Activated CD8-positive, alpha-beta T cell treated with anti-CD3 and anti-CD28 coated beads for 36 hours (primary cell): ENCODE results near the gene CHMP4A. TPM values are rescaled to one million over a fixed set of nuclear protein-coding genes. Genes with fewer than 3 reads are reported as not detected.

Source experiments
- ATAC-seq: fragments of 200-7000 bp; cut with Tn5 transposase; one replicate; pipeline ENCODE4 v1.10.0; 2021; ENCODE audit warnings: mild to moderate bottlenecking, moderate library complexity
- CTCF ChIA-PET: fragments of 350-600 bp; sonication (Branson Sonifier 250); formaldehyde crosslinking; loops from one replicate; lab custom pipeline; 2021; ENCODE audit warnings: antibody characterized with exemption; lab: Charles Lee
- POLR2A ChIA-PET: fragments of 350-600 bp; sonication (Branson Sonifier 250); formaldehyde crosslinking; loops from one replicate; lab custom pipeline; 2021; ENCODE audit warnings: antibody characterized with exemption; lab: Charles Lee
- DNase-seq: peaks from one replicate; pipeline ENCODE4 v3.0.0-alpha.2; 2020
- H3K27ac Mint-ChIP-seq: one replicate; pipeline ENCODE4 v1.8.0; 2021; ENCODE audit warnings: mild to moderate bottlenecking, mixed read lengths
- H3K27me3 Mint-ChIP-seq: one replicate; pipeline ENCODE4 v1.8.0; 2021; ENCODE audit warnings: mixed read lengths
- H3K36me3 Mint-ChIP-seq: one replicate; pipeline ENCODE4 v1.8.0; 2021; ENCODE audit warnings: low read depth, mixed read lengths
- H3K4me1 Mint-ChIP-seq: one replicate; pipeline ENCODE4 v1.8.0; 2021; ENCODE audit warnings: low read depth, mixed read lengths
- H3K4me3 Mint-ChIP-seq: one replicate; pipeline ENCODE4 v1.8.0; 2021; ENCODE audit warnings: mild to moderate bottlenecking, moderate library complexity, mixed read lengths
- H3K9me3 Mint-ChIP-seq: one replicate; pipeline ENCODE4 v1.8.0; 2021; ENCODE audit warnings: mixed read lengths
- intact Hi-C: fragments of 100-400 bp; cut with micrococcal nuclease; formaldehyde crosslinking; loops from one replicate; pipeline ENCODE4 v1.10.0; 2022
- total RNA-seq, 2 experiments: library from RNA; stranded (reverse); gene quantifications; one replicate each; pipeline ENCODE4 v1.2.3, GENCODE V29; 2021
- TF ChIP-seq, protein P1 (sequence below): fragments of 200-600 bp; IDR thresholded peaks from one replicate; pipeline ENCODE4 v1.8.0; 2022; ENCODE audit warnings: antibody characterized with exemption, mild to moderate bottlenecking

The CHMP4A gene
- total RNA-seq, 2 experiments from 2014 or later: 55.6 to 61.8 TPM

GRCh38 chr14:24189059-24189375 is 24.3 kb downstream of the CHMP4A start:
- ATAC-seq (no peak), DNase-seq (no peak)
- Mint-ChIP-seq H3K9me3 (no peaks in the 10 kb centered on the region), H3K36me3 (peaks cover 35% of the 10 kb centered on the region), H3K27me3 (no peaks in the 10 kb centered on the region), H3K4me3 (peak overlapping the region; percentile 92), H3K27ac (peak overlapping the region; percentile 85), H3K4me1 (peaks cover 43% of the 10 kb centered on the region)
- intact Hi-C loops: no loop called here
- TF ChIP-seq, protein P1, sequence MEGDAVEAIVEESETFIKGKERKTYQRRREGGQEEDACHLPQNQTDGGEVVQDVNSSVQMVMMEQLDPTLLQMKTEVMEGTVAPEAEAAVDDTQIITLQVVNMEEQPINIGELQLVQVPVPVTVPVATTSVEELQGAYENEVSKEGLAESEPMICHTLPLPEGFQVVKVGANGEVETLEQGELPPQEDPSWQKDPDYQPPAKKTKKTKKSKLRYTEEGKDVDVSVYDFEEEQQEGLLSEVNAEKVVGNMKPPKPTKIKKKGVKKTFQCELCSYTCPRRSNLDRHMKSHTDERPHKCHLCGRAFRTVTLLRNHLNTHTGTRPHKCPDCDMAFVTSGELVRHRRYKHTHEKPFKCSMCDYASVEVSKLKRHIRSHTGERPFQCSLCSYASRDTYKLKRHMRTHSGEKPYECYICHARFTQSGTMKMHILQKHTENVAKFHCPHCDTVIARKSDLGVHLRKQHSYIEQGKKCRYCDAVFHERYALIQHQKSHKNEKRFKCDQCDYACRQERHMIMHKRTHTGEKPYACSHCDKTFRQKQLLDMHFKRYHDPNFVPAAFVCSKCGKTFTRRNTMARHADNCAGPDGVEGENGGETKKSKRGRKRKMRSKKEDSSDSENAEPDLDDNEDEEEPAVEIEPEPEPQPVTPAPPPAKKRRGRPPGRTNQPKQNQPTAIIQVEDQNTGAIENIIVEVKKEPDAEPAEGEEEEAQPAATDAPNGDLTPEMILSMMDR: no peak
- ChIA-PET POLR2A (interaction anchor here (0.8 to 13.4 kb wide), 25 partner anchors 10 to 249 kb away, joined by 3 to 163 read pairs (median 4); partner anchors contain the start of genes CHMP4A, DCAF11, EMC9 and IRF9), CTCF (interaction anchor here (1.0 to 1.4 kb wide), 8 partner anchors 26 to 243 kb away, joined by 3 to 6 read pairs (median 3); partner anchors contain the start of genes CIDEB, IRF9 and MDP1)

DNA sequence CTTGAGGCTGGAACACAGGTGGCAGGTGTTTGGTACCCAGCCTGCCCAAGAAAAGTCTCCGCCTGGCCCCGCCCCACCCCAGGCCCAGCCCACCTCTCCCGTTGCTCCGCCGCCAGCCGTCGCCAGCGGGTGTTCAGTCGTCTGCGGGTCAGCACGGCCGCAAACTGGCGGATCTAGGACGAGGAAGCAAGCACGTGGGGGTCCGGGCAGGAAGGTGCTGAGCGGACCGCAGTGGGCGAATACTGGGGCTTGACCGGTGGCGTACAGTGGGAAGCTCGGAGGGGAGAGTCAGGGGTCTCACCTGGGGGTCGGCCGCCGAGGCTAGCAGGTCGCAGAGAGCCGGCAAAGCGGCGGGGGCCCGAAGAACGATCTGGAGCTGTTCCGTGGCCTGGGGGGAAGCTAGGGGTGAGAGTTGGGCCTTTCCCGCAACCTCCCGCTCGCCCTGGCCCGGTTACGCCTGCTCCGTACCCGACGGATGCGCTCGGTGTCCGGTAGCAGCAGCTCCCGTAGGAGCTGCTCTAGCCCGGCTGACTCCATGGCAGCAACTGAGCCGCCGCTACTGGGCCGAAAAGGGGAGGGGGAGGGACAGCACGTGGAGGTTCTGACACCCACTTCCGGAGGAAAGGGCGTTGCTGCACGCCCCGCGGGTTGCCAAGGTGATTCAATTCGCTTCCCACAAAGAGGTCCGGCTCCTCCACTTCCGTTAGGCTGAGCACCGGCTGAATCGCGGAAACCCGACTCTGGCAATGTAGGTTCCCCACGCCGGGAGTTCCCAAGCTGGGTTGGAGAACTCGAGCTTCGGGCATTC is 24.8 kb downstream of the CHMP4A start, which contains the start of gene IPO4:
TSS of gene IPO4 (minus strand) at position 566 of the 808 bp plus-strand sequence. CDS start at position 537, 29 bp downstream.
- CTCF ChIA-PET: interaction anchor here (1.0 to 1.4 kb wide), 8 partner anchors 26 to 243 kb away, joined by 3 to 6 read pairs (median 3); partner anchors contain the start of genes CIDEB, IRF9 and MDP1
- no peaks in the 10 kb centered on the region for H3K9me3 Mint-ChIP-seq
- DNase-seq (peak; percentile 96), ATAC-seq (peak; percentile 95)
- TF ChIP-seq, protein P1: no peak
- H3K4me3 Mint-ChIP-seq: peak within 1 kb of the TSS; percentile 92
- H3K27ac Mint-ChIP-seq: peak within 1 kb of the TSS; percentile 85
- peaks cover 36% of the 10 kb centered on the region for H3K36me3 Mint-ChIP-seq
- no peaks in the 10 kb centered on the region for H3K27me3 Mint-ChIP-seq
- peaks cover 41% of the 10 kb centered on the region for H3K4me1 Mint-ChIP-seq
- intact Hi-C loops: no loop called here
- POLR2A ChIA-PET: interaction anchor here (0.8 to 13.4 kb wide), 24 partner anchors 10 to 249 kb away, joined by 3 to 163 read pairs (median 4); partner anchors contain the start of genes CHMP4A, DCAF11, EMC9 and IRF9

GRCh38 chr14:24187539-24187915 is 25.8 kb downstream of the CHMP4A start:
- no peaks in the 10 kb centered on the region for H3K27me3 Mint-ChIP-seq
- intact Hi-C loops: no loop called here
- peak overlapping the region; percentile 92 for H3K4me3 Mint-ChIP-seq
- CTCF ChIA-PET: interaction anchor here (1.4 kb wide), 1 partner anchor 27 kb away, joined by 5 read pairs; the partner anchor contains the start of gene IRF9
- H3K36me3 Mint-ChIP-seq: peaks cover 35% of the 10 kb centered on the region
- TF ChIP-seq, protein P1: no peak
- peak overlapping the region; percentile 85 for H3K27ac Mint-ChIP-seq
- H3K9me3 Mint-ChIP-seq: no peaks in the 10 kb centered on the region
- POLR2A ChIA-PET: interaction anchor here (0.6 to 13.4 kb wide), 12 partner anchors 8 to 127 kb away, joined by 3 to 163 read pairs (median 8); partner anchors contain the start of genes CHMP4A, IRF9, REC8 and TM9SF1
- ATAC-seq: no peak
- no peak for DNase-seq
- H3K4me1 Mint-ChIP-seq: peaks cover 36% of the 10 kb centered on the region

- Mint-ChIP-seq H3K27me3 (no peaks in the 10 kb centered on the region), H3K4me1 (peaks cover 34% of the 10 kb centered on the region), H3K36me3 (peaks cover 33% of the 10 kb centered on the region), H3K4me3 (peak overlapping the region; percentile 92), H3K9me3 (no peaks in the 10 kb centered on the region), H3K27ac (no peak overlapping the region)
- CTCF ChIA-PET: interaction anchor here (1.4 kb wide), 1 partner anchor 26 kb away, joined by 5 read pairs; the partner anchor contains the start of gene IRF9
- intact Hi-C loops: no loop called here
- no peak for DNase-seq
- TF ChIP-seq, protein P1: no peak
- no peak for ATAC-seq
- POLR2A ChIA-PET: interaction anchor here (0.6 to 13.4 kb wide), 9 partner anchors 8 to 127 kb away, joined by 3 to 163 read pairs (median 16); partner anchors contain the start of genes CHMP4A, IRF9, REC8 and TM9SF1
Observed at GRCh38 chr14:24186831-24187538, 26.3 kb downstream of the CHMP4A start.
